Nephron (organoid): ENCODE data around the gene PABPN1.

Experiments used
- H3K27ac Mint-ChIP-seq, 3 experiments: 2 replicates each; pipeline ENCODE4 v1.8.0; 2020; ENCODE audit warnings: mixed read lengths in 3 of 3, mild to moderate bottlenecking in 2 of 3, moderate library complexity in 1 of 3
- H3K27me3 Mint-ChIP-seq: 2 replicates; pipeline ENCODE4 v1.8.0; 2021; ENCODE audit warnings: low read depth, mild to moderate bottlenecking, moderate library complexity, mixed read lengths
- H3K36me3 Mint-ChIP-seq: 2 replicates; pipeline ENCODE4 v1.8.0; 2020; ENCODE audit warnings: low read depth, mixed read lengths
- H3K4me1 Mint-ChIP-seq: 2 replicates; pipeline ENCODE4 v1.8.0; 2020; ENCODE audit warnings: mixed read lengths
- H3K4me3 Mint-ChIP-seq, 3 experiments: 2 replicates each; pipeline ENCODE4 v1.8.0; 2020; ENCODE audit warnings: mild to moderate bottlenecking in 3 of 3, mixed read lengths in 3 of 3, moderate library complexity in 2 of 3
- H3K9me3 Mint-ChIP-seq: 2 replicates; pipeline ENCODE4 v1.8.0; 2020; ENCODE audit warnings: mixed read lengths
- CTCF ChIP-seq, 3 experiments: fragments of 200-600 bp; sonication (generic); IDR thresholded peaks; one replicate each; pipeline ENCODE4 v1.5.0; 2021; ENCODE audit warnings: antibody characterized with exemption in 3 of 3; ENCODE audit not compliant: unreplicated experiment in 3 of 3

The PABPN1 gene

GRCh38 chr14:23284654-23285529, 36.4 kb upstream of the PABPN1 start:
- Mint-ChIP-seq H3K9me3 (no peaks in the 10 kb centered on the region), H3K27ac (peak overlapping the region; percentile 80 to 91 (median 91)), H3K4me1 (peaks cover 25% of the 10 kb centered on the region), H3K36me3 (no peaks in the 10 kb centered on the region), H3K4me3 (peak overlapping the region; percentile 92 to 93 (median 93)), H3K27me3 (peaks cover 9% of the 10 kb centered on the region)
- no peak for TF ChIP-seq CTCF (IDR thresholded peaks at IDR 0.05; ENCODE audit: unreplicated experiment in 3 of 3)

DNA sequence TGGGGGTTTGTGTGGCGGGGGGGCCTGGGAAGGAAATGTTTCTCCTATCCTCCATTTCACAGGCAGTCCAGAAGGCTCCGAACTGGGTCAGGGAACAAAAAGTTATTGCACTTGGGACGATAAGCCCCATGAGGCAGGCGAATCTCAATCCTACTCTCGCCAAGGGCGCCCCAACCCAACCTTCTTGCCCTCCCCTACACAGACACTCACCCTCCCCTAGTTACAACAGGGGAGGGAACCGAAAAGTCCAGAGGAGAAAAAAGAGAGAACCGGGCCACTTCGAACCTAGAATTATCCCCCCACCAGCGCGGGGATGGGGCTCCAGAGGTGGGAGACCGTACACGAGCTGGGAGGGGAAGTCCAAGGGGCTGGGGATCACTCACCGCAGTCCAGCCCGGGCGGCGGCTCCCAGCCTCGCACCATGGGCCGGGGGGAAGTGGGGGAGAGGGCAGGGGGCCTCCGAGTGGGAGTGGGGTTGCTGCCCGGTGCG, 35.7 kb upstream of the PABPN1 start:
- TF ChIP-seq CTCF (IDR thresholded peaks at IDR 0.05; ENCODE audit: unreplicated experiment in 3 of 3), result no peak
- H3K27ac Mint-ChIP-seq, result peak overlapping the region; percentile 80 to 91 (median 91)
- no peaks in the 10 kb centered on the region for H3K9me3 Mint-ChIP-seq
- H3K4me3 Mint-ChIP-seq, result peak overlapping the region; percentile 92 to 93 (median 93)
- H3K27me3 Mint-ChIP-seq, result peaks cover 10% of the 10 kb centered on the region
- no peaks in the 10 kb centered on the region for H3K36me3 Mint-ChIP-seq
- peaks cover 25% of the 10 kb centered on the region for H3K4me1 Mint-ChIP-seq

- peak within 1 kb of the TSS; percentile 92 to 93 (median 93) for H3K4me3 Mint-ChIP-seq
- TF ChIP-seq CTCF (IDR thresholded peaks at IDR 0.05; ENCODE audit: unreplicated experiment in 3 of 3), result no peak
- peaks cover 25% of the 10 kb centered on the region for H3K4me1 Mint-ChIP-seq
- no peaks in the 10 kb centered on the region for H3K36me3 Mint-ChIP-seq
- no peaks in the 10 kb centered on the region for H3K9me3 Mint-ChIP-seq
- peaks cover 14% of the 10 kb centered on the region for H3K27me3 Mint-ChIP-seq
- H3K27ac Mint-ChIP-seq, result peak within 1 kb of the TSS; percentile 91 to 99 (median 98)
These were observed 35.0 kb upstream of the PABPN1 start, which contains the start of gene HOMEZ for GRCh38 chr14:23286020-23286901. TSS of gene HOMEZ (minus strand) at chr14:23286132. CDS start at chr14:23285952, 180 bp downstream.

GRCh38 chr14:23286902-23287479, 34.3 kb upstream of the PABPN1 start:
- peak overlapping the region; percentile 92 to 93 (median 93) for H3K4me3 Mint-ChIP-seq
- H3K4me1 Mint-ChIP-seq, result peaks cover 25% of the 10 kb centered on the region
- H3K27ac Mint-ChIP-seq, result peak overlapping the region; percentile 91 to 99 (median 98)
- no peak for TF ChIP-seq CTCF (IDR thresholded peaks at IDR 0.05; ENCODE audit: unreplicated experiment in 3 of 3)
- H3K9me3 Mint-ChIP-seq, result no peaks in the 10 kb centered on the region
- peaks cover 22% of the 10 kb centered on the region for H3K27me3 Mint-ChIP-seq
- H3K36me3 Mint-ChIP-seq, result no peaks in the 10 kb centered on the region

GRCh38 chr14:23294734-23295561, 26.3 kb upstream of the PABPN1 start:
- H3K4me3 Mint-ChIP-seq, result no peak overlapping the region
- peaks cover 20% of the 10 kb centered on the region for H3K4me1 Mint-ChIP-seq
- peaks cover 27% of the 10 kb centered on the region for H3K27me3 Mint-ChIP-seq
- H3K36me3 Mint-ChIP-seq, result no peaks in the 10 kb centered on the region
- H3K27ac Mint-ChIP-seq, result peak overlapping the region in 2 of 3 experiments; percentile 9 to 50
- no peaks in the 10 kb centered on the region for H3K9me3 Mint-ChIP-seq
- TF ChIP-seq CTCF (IDR thresholded peaks at IDR 0.05; ENCODE audit: unreplicated experiment in 3 of 3), result peak; percentile 76 to 84 (median 77)
